Putamen (tissue), 1 donor: ENCODE measurements around the gene NT5M.

ENCODE experiments used
- DNase-seq: peaks from one replicate; pipeline ENCODE4 v3.0.0-alpha.2; 2016; ENCODE audit warnings: low spot score

NT5M gene

GRCh38 chr17:17303847-17304490 is 796 bp downstream of the NT5M start:
- DNase-seq: no peak

- no peak for DNase-seq
These were observed 1.4 kb downstream of the NT5M start for GRCh38 chr17:17304521-17304985.

DNA sequence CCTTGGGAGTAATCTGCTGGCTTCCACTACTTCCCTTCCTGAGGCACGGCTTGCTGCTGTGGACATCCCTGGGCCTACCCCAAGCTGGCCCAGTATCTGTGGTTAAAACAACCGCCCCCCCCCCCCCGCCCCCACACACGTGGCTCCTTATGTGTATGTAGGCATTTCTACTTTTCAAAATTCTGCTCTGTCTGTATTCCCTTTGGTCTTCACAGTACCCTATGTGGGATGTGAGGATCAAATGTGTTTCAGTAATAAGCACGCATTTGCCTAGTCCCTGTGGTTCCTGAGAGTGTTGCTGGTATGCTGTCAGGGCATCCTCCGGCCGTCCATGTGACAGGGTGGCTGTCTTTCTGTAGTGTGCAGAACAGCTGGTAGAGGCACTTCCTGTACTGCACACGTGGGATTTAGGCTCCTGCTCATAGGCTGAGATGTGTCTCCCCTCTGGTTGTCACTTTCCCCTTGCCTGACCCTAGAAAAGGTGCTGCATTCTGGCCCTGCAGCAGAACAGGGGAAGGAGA is 2.2 kb downstream of the NT5M start:
- DNase-seq: no peak

DNA sequence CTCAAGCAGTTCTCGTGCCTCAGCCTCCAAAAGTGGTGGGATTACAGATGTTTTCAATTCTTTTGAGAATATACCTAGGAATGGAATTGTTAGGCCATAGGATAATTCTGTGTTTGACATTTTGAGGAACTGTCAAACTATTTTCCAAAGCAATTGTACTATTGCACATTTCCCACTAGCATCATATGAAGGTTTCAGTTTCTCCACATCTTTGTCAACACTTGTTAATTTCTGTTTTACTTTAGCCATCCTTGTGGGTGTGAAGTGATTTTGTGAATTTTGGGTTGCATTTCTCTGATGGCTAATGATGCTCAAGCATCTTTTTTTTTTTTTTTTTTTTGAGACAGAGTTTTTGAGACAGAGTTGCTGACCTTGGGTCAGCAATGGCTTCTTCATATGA is 6.2 kb downstream of the NT5M start:
- DNase-seq: no peak

- no peak for DNase-seq
These were observed 10.3 kb downstream of the NT5M start for GRCh38 chr17:17313350-17313991.

DNA sequence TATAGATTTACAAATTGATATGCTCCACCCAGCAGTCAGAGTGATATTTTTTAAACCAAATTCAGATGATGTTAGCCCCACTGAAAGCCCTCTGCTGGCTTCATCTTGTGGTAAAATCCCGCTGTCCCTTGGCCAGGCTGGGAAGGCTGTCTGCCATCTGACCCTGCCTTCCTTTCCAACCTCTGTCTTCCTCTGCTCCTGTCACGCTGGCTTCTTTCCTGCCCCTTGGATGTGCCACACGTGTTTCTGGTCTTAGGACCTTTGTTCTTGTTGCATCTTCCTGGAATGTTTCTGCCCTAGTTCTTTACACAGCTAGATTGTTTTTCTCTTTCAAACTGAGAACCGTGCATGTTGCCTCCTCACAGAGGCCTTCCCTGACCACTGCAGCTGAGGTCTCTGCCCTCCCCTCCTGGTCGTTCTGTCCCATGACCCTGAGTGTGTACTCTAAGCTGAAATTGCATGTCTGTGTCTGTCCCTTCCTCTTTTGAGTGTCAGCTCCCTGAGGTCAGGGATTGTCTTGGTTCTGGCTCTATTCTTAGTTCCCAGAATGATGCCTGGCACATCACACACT is 11.4 kb downstream of the NT5M start:
- no peak for DNase-seq

DNA sequence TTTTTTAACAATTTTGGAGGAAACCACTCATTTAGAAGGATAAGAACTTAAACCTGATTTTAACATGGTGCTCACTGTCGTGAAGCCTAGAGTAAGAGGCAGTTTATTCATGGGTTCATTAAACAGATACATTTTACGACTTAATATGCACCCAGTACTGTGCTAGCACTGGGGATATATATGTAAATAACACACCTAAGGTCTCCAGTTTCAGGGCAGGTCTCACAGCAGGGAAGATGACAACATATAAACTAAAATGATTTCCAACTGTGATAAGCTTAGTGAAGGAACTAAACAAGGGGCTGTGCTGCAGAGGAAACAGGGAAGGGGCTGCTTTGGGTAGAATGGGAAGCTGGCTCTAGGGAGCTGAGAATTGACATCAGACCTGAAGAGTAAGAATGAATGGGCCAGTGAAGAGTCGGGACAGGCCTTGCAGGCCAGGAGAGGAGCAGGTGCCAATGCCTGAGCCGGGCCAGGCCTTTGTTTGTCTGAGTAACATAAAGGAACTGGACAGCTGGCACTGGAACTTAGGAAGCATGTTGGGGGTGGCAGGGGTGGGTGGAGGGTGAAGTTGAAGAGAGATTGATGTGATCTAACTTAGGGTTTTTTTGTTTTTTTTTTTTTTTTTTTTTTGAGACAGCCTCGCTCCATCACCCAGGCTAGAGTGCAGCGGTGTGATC is 12.1 kb downstream of the NT5M start:
- no peak for DNase-seq

DNA sequence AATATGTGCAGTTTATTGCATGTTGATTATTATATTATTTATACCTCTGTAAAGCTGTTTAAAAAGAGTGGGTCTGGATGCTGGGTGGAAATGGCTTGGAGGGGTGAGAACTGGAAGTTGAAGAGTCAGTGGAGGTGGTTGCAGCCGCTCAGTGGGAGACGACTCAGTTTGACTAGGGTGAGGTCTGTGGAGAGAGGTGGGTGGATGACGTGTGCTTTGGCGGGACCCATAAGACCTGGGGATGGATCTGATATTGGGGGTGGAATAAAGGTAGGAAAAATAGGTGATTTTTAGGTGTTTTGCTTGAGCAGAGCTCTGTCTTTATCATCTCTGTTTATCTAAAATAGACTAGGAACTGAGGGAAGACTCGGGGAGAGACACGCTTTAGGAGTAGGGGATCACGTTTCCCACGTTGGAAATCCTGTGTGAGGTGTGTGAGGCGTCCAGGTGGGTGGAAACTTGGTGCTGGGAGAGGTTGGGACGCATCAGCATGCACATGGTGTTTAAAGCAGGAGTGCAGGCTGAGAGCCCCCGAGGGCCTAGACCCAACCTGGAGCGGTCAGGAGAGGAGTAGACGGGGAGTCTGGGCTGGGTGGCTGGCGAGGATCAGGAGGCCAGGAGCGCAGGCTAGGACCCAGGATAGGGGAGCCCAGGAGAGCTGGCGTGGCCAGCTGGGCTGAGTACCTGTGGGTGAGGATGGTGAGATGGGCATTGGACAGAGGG is 17.2 kb downstream of the NT5M start:
- DNase-seq: no peak

DNA sequence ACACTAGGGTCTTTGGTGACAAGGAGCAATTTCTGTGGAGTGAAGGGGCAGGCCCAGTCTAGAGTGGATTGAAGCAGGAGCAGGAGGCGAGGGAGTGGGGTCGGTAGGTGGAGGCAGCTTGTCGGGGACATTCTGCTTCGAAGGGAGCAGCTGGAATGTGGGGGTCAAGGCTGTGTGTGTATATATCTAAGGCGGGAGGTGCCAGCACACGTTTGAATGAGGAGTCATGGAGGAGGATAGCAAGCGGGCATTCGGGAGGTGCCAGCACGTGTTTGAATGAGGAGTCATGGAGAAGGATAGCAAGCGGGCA is 17.7 kb downstream of the NT5M start:
- no peak for DNase-seq

DNA sequence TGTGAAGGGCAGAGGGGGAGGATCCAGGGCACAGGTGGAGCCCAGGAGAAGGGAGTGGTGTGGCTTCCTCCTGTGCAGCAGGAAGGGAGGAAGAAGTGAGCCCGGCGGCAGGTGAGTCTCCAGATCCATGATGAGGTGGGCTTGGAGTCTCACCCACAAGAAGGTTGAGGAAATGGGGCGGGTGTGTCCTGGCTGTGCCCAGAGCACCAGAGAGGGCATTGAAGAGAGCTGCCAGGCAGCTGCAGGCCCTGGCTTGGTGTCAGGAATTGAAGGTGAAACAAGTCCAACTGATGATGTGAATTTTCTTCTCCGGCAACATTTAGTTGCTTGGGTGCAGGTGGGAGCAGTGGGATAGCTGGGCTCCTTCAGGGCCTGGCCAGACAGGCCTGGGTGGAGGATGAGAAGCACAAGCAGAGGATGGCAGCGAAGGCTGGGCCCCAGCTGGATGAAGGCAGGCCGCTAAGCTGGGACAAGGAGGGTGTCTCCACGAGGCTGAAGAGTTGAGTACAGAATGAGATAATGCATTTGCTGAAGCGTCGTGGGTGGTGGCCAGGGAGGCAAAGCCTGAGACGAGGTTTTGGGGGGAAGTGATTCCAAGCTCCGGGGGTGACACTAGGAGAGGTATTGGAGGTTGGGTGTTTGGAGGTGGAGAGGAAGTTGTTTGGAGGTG is 18.3 kb downstream of the NT5M start:
- no peak for DNase-seq

DNA sequence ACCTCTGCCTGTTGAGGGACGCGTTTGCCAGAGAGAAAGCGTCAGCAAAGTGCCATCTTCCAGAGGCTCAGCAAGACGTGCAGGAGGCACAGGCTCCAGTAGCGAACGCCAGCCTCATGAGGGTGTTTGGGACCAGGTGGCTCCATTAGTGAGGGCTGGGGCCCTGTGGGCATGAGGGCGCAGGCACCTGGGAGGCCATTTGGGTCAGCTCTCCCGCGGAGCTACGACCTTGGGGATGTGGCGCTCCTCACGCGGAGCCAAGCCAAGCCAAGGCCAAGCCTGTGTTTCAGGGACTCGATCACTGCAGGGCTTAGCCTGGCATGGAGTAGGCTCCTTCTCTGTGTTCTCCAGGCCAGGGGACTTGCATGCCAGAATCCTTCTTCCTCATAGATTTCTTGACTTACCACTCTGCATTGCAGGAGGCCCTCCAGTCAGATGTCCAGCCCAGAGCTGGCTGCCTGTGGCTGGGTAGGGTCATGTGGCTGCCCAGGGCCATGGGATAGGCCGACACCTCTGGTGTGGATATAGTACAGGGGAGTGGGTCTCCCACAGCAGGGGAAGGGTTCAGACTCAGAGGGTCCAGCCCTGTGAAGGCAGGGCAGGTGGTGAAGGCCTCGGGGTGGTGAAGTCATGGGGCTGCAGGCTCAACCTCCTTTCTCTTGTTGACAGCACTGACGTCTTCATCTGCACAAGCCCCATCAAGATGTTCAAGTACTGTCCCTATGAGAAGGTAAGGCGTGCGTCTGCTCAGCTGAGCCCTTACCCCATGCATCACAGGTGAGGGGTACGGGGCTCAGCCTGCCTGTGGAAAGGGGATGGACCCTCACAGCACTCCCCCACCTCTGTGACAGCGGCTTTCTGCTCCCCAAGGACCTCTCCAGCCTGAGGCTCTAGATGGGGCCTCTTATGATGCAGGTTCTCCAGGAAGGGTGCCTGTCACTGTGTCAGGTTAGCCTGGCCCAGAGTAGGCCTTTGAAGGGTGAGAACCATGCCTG is 19.6 kb downstream of the NT5M start:
- no peak for DNase-seq

GRCh38 chr17:17324616-17325015 is 21.4 kb downstream of the NT5M start:
- no peak for DNase-seq

DNA sequence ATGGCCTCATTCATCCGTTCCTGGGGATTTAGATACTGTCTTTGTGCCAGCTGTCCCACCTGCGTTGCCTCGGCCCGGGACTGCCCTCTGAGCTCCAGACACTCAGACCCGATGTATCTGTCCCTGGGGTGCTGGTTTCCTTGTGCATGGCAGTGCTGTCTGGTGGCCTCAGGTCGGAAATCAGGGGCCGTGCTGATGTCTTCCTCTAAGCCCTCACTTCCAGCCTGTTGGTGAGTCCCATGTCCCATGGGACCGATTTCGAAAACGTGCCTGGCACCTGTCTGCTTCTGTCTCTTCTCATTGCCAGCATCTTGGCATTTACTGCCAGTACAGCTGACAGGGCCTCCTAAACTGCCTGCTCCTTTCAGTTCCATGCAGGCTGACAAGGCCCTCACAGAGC is 22.1 kb downstream of the NT5M start:
- no peak for DNase-seq

- DNase-seq: no peak
These were observed 22.6 kb downstream of the NT5M start for GRCh38 chr17:17325816-17326215.

DNA sequence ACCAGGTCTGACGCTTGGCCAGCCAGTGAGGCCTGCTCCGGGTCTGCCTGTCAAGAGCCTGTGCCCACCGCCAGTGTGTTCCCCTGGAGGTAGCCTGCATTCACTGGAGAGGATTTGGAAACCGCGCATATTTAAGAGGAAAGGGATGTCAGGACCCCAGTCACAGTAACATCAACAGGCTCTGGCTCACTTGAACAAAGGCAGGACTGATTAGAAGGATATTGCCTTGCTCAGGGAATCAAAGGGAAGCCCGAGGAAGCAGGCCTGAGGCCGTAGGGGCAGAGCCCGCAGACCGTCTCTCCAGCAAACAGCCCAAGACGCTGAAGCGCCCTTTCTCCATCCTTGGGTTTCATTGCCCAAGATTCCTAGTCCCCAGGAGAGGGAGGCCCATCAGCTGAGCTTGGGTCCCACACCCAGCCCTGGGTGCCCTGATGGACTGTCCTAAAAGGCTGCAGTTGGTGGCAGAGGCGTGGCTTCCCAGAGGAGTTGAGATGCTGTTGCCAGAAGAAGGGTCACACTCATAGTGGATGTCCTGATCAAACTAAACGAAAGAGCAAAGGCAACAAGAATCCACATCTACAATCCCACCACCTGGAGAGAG is 23.2 kb downstream of the NT5M start:
- DNase-seq: no peak

GRCh38 chr17:17328251-17328650 is 25.1 kb downstream of the NT5M start:
- DNase-seq: no peak

DNA sequence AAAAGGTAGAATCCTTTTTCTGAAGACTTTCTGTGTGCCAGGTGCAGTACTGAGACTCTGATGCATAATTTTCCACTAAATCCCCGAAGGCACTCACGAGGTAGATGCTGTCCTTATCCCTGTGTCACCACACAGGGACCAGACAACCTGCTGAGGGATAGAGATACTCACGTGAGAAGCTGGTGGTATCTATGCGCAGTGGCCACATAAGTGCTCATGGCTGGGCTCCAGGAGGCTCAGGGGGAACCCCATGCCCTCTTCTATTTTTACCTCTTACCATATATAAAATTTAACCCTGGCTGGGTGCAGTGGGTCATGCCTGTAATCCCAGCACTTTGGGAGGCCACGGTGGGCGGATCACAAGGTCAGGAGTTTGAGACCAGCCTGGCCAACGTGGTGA is 38.3 kb downstream of the NT5M start:
- DNase-seq: no peak

DNA sequence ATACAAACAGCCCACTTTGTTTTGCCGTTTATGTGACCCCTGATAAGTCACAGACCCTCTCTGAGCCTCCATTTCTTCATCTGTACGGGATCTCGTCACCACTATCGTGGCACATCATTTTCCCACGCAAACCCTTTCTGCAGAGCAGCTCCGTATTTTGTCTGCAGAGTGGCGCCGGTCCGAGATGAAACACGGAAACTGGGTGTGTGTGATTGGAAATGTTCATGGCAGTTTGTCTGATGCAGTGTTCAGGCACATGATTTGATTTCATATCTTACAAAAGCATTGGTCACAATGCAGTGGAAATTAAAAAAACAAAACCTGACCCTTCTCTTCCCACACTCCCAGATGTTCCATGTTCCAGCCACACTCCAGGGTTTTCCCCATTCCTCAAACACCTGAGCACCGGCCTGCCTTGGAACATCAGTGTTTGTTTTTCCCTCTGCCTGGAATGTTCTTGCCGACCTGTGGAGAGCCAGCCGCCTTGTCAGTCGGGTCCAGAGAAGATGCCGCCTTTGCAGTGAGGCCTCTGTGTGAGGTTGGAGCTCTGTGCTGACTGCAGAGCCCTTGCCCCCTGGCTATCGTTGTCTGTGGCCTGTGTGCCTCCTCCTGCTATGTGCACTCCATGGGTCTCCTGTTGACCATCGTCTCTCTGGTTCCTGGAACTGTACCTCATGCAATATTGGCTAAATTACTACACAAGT is 39.2 kb downstream of the NT5M start:
- DNase-seq: no peak

GRCh38 chr17:17343160-17343735 is 40.1 kb downstream of the NT5M start:
- DNase-seq: no peak
